Measurements from ENCODE around the gene AZIN2.

The AZIN2 gene

GRCh38 chr1:33151116-33151515 lies 70.2 kb downstream of the AZIN2 start:
- no peak for DNase-seq (ENCODE audit: low read depth, low spot score)

- no peak for DNase-seq (ENCODE audit: low read depth, low spot score)
These were observed 71.9 kb downstream of the AZIN2 start for GRCh38 chr1:33152685-33153432.

- no peak for DNase-seq (ENCODE audit: low read depth, low spot score)
These were observed 72.7 kb downstream of the AZIN2 start for GRCh38 chr1:33153650-33154049.

GRCh38 chr1:33155877-33156538 lies 75.1 kb downstream of the AZIN2 start:
- DNase-seq (ENCODE audit: low read depth, low spot score) = no peak

GRCh38 chr1:33157131-33157530 lies 76.2 kb downstream of the AZIN2 start:
- no peak for DNase-seq (ENCODE audit: low read depth, low spot score)

GRCh38 chr1:33158366-33158765 lies 77.4 kb downstream of the AZIN2 start:
- no peak for DNase-seq (ENCODE audit: low read depth, low spot score)

- no peak for DNase-seq (ENCODE audit: low read depth, low spot score)
These were observed 78.6 kb downstream of the AZIN2 start for GRCh38 chr1:33159577-33159976.

GRCh38 chr1:33161061-33161681 lies 80.2 kb downstream of the AZIN2 start:
- DNase-seq (ENCODE audit: low read depth, low spot score) = peak; percentile 95

- DNase-seq (ENCODE audit: low read depth, low spot score) = no peak
These were observed 81.2 kb downstream of the AZIN2 start for GRCh38 chr1:33162141-33162540.

GRCh38 chr1:33163621-33164519 lies 82.9 kb downstream of the AZIN2 start:
- peak; percentile 93 for DNase-seq (ENCODE audit: low read depth, low spot score)

- DNase-seq (ENCODE audit: low read depth, low spot score) = no peak
These were observed 84.3 kb downstream of the AZIN2 start for GRCh38 chr1:33165209-33165608.

GRCh38 chr1:33165809-33166208 lies 84.9 kb downstream of the AZIN2 start:
- no peak for DNase-seq (ENCODE audit: low read depth, low spot score)

- DNase-seq (ENCODE audit: low read depth, low spot score) = no peak
These were observed 86.9 kb downstream of the AZIN2 start for GRCh38 chr1:33167650-33168447.

GRCh38 chr1:33168556-33169289 lies 87.8 kb downstream of the AZIN2 start:
- no peak for DNase-seq (ENCODE audit: low read depth, low spot score)

- DNase-seq (ENCODE audit: low read depth, low spot score) = no peak
These were observed 88.5 kb downstream of the AZIN2 start for GRCh38 chr1:33169290-33170055.
